SK-N-SH (cell line): Measurements from ENCODE around the gene TRPM3.

Source experiments
- CHD2 ChIP-seq: fragments of 150-350 bp; IDR thresholded peaks from 2 replicates; pipeline ENCODE4 v1.6.1; 2018; ENCODE audit warnings: low read length; ENCODE audit not compliant: partially characterized antibody
- EP300 ChIP-seq, 2 experiments: IDR thresholded peaks; 2 replicates each; pipeline versions ENCODE4 v1.4.0 to v1.6.1; 2012; ENCODE audit warnings: borderline replicate concordance in 1 of 2, low read depth in 1 of 2, low read length in 1 of 2
- EZH2phosphoT487 ChIP-seq: fragments of 200-600 bp; sonication (generic); IDR thresholded peaks from 2 replicates; pipeline ENCODE4 v1.6.1; 2017; ENCODE audit warnings: low read depth, mixed run types, mild to moderate bottlenecking, antibody characterized with exemption, moderate library complexity, borderline replicate concordance
- FOXM1 ChIP-seq: IDR thresholded peaks from 2 replicates; pipeline ENCODE4 v1.4.0; 2012; ENCODE audit warnings: low read depth, mild to moderate bottlenecking
- MEF2A ChIP-seq: IDR thresholded peaks from 2 replicates; pipeline ENCODE4 v1.4.0; 2012; ENCODE audit warnings: low read depth, borderline replicate concordance
- MXI1 ChIP-seq: IDR thresholded peaks from 2 replicates; pipeline ENCODE4 v1.6.1; 2012; ENCODE audit warnings: mild to moderate bottlenecking, low read depth, low read length, improper control_type of control experiment
- NFIC ChIP-seq: IDR thresholded peaks from 2 replicates; pipeline ENCODE4 v1.4.0; 2012; ENCODE audit warnings: borderline replicate concordance
- POLR2AphosphoS5 ChIP-seq: IDR thresholded peaks from 2 replicates; pipeline ENCODE4 v1.6.1; 2012; ENCODE audit warnings: low read depth, low read length
- RAD21 ChIP-seq: IDR thresholded peaks from 2 replicates; pipeline ENCODE4 v1.6.1; 2012; ENCODE audit warnings: mild to moderate bottlenecking, low read length
- RCOR1 ChIP-seq: fragments of 150-350 bp; IDR thresholded peaks from 2 replicates; pipeline ENCODE4 v1.6.1; 2017; ENCODE audit warnings: antibody characterized with exemption, low read length
- SMC3 ChIP-seq: IDR thresholded peaks from 2 replicates; pipeline ENCODE4 v1.6.1; 2012; ENCODE audit warnings: low read depth, low read length, improper control_type of control experiment
- TF ChIP-seq, protein P1 (sequence below): fragments of 200-600 bp; sonication (generic); IDR thresholded peaks from 2 replicates; pipeline ENCODE4 v1.6.1; 2017; ENCODE audit warnings: antibody characterized with exemption, mild to moderate bottlenecking, moderate library complexity
- TF ChIP-seq, protein P2 (sequence below): IDR thresholded peaks from 2 replicates; pipeline ENCODE4 v1.4.0; 2012; ENCODE audit warnings: low read depth

DNA sequence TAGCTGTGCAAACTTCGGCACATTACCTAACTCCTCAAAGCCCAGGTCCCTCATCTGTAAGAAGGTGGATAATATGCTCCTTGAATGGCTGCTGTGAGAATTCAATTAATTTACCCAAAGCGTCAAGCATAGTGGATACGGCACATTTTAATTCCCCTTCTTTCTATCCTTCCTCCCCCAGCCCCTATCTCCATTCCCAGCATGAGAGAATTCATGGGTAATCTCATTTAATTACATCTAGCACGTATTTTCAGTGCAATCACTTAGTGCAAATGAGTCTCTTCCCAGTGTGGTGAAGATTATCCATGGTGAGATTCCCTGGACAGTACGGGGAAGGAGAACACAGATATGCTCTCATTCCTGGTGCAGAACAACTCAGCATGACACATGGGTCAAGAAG lies 145.6 kb downstream of the TRPM3 start:
- TF ChIP-seq, protein P1, sequence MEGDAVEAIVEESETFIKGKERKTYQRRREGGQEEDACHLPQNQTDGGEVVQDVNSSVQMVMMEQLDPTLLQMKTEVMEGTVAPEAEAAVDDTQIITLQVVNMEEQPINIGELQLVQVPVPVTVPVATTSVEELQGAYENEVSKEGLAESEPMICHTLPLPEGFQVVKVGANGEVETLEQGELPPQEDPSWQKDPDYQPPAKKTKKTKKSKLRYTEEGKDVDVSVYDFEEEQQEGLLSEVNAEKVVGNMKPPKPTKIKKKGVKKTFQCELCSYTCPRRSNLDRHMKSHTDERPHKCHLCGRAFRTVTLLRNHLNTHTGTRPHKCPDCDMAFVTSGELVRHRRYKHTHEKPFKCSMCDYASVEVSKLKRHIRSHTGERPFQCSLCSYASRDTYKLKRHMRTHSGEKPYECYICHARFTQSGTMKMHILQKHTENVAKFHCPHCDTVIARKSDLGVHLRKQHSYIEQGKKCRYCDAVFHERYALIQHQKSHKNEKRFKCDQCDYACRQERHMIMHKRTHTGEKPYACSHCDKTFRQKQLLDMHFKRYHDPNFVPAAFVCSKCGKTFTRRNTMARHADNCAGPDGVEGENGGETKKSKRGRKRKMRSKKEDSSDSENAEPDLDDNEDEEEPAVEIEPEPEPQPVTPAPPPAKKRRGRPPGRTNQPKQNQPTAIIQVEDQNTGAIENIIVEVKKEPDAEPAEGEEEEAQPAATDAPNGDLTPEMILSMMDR: no peak
- TF ChIP-seq EP300 (IDR thresholded peaks at IDR 0.05; ENCODE audit: borderline replicate concordance in 1 of 2, low read depth in 1 of 2, low read length in 1 of 2): no peak
- no peak for TF ChIP-seq NFIC
- TF ChIP-seq, protein P2, sequence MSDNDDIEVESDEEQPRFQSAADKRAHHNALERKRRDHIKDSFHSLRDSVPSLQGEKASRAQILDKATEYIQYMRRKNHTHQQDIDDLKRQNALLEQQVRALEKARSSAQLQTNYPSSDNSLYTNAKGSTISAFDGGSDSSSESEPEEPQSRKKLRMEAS: no peak
- TF ChIP-seq MEF2A: no peak
- TF ChIP-seq FOXM1: no peak
- TF ChIP-seq EZH2phosphoT487: no peak
- no peak for TF ChIP-seq POLR2AphosphoS5
- no peak for TF ChIP-seq MXI1
- no peak for TF ChIP-seq SMC3
- TF ChIP-seq CHD2: no peak
- TF ChIP-seq RAD21: no peak
- TF ChIP-seq RCOR1: no peak
